Right atrium auricular region (tissue), 2 donors: ENCODE measurements around the gene BBS9. TPM values are rescaled to one million over a fixed set of nuclear protein-coding genes. Genes with fewer than 3 reads are reported as not detected.

Experiments
- DNase-seq: peaks from one replicate; pipeline ENCODE4 v3.0.0-alpha.2; 2019; ENCODE audit warnings: low spot score
- H3K27ac ChIP-seq, 2 donors: fragments of 200-600 bp; sonication (generic); 1 replicate in 1 of 2; 2 replicates in 1 of 2; pipeline ENCODE4 v1.5.1; 2016 to 2019
- H3K27me3 ChIP-seq, 2 donors: fragments of 200-600 bp; sonication (generic); one replicate each; pipeline versions ENCODE4 v1.5.1 to v1.6.0; 2017 to 2019
- H3K36me3 ChIP-seq: fragments of 200-600 bp; sonication (generic); one replicate; pipeline ENCODE4 v1.5.1; 2016
- H3K4me1 ChIP-seq, 2 donors: fragments of 200-600 bp; sonication (generic); one replicate each; pipeline versions ENCODE4 v1.5.1 to v1.6.0; 2017 to 2019
- H3K4me3 ChIP-seq, 2 donors: fragments of 200-600 bp; sonication (generic); 1 replicate in 1 of 2; 2 replicates in 1 of 2; pipeline ENCODE4 v1.5.1; 2017 to 2019; ENCODE audit warnings: mild to moderate bottlenecking in 1 of 2, moderate library complexity in 1 of 2
- H3K9me3 ChIP-seq, 2 donors: fragments of 200-600 bp; sonication (generic); one replicate each; pipeline ENCODE4 v1.5.1; 2019
- total RNA-seq, 2 donors: library from RNA; depleted of rRNA; stranded (reverse); fragments of >200 nt; gene quantifications; one replicate each; pipeline ENCODE4 v1.1.0, GENCODE V29; 2016
- TF ChIP-seq, protein P1 (sequence below), 2 donors: fragments of 200-600 bp; sonication (generic); IDR thresholded peaks; one replicate each; pipeline ENCODE4 v1.5.1; 2019; ENCODE audit warnings: antibody characterized with exemption in 2 of 2

BBS9 gene
- total RNA-seq, 2 donors from 2014 or later: 13.3 to 13.8 TPM

GRCh38 chr7:33578881-33579672 lies 449.7 kb downstream of the BBS9 start:
- no peaks in the 10 kb centered on the region for H3K4me1 ChIP-seq
- H3K27ac ChIP-seq: no peak overlapping the region
- no peaks in the 10 kb centered on the region for H3K9me3 ChIP-seq
- H3K4me3 ChIP-seq: no peak overlapping the region
- TF ChIP-seq, protein P1, sequence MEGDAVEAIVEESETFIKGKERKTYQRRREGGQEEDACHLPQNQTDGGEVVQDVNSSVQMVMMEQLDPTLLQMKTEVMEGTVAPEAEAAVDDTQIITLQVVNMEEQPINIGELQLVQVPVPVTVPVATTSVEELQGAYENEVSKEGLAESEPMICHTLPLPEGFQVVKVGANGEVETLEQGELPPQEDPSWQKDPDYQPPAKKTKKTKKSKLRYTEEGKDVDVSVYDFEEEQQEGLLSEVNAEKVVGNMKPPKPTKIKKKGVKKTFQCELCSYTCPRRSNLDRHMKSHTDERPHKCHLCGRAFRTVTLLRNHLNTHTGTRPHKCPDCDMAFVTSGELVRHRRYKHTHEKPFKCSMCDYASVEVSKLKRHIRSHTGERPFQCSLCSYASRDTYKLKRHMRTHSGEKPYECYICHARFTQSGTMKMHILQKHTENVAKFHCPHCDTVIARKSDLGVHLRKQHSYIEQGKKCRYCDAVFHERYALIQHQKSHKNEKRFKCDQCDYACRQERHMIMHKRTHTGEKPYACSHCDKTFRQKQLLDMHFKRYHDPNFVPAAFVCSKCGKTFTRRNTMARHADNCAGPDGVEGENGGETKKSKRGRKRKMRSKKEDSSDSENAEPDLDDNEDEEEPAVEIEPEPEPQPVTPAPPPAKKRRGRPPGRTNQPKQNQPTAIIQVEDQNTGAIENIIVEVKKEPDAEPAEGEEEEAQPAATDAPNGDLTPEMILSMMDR (IDR thresholded peaks at IDR 0.05): no peak
- no peak for DNase-seq
- H3K36me3 ChIP-seq: no peaks in the 10 kb centered on the region
- H3K27me3 ChIP-seq: no peaks in the 10 kb centered on the region

GRCh38 chr7:33579673-33579960 lies 450.3 kb downstream of the BBS9 start:
- Histone ChIP-seq H3K36me3 (no peaks in the 10 kb centered on the region), H3K9me3 (no peaks in the 10 kb centered on the region), H3K27me3 (no peaks in the 10 kb centered on the region), H3K4me1 (no peaks in the 10 kb centered on the region), H3K27ac (no peak overlapping the region), H3K4me3 (no peak overlapping the region)
- TF ChIP-seq, protein P1 (IDR thresholded peaks at IDR 0.05): no peak
- DNase-seq: no peak

DNA sequence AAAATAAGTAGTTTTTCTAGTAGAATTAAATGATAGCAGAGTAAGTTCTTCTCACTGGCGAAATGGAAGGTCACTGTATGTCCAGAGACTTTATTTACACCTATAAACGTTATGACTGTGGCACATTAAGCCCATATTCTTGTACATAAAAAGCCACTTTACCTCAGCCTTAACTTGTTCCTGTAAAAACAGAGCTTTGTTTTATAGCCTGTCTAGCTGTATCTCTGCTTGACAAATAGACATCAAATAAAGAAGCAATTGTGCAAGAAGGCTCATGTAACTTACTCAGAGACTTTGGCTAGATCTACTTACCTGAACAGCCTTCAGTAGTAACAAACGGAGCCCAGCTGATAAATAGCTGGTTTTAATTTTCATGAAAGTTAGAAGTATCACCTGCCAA lies 451.9 kb downstream of the BBS9 start:
- H3K9me3 ChIP-seq: no peaks in the 10 kb centered on the region
- no peaks in the 10 kb centered on the region for H3K4me1 ChIP-seq
- DNase-seq: no peak
- no peaks in the 10 kb centered on the region for H3K36me3 ChIP-seq
- H3K4me3 ChIP-seq: no peak overlapping the region
- no peaks in the 10 kb centered on the region for H3K27me3 ChIP-seq
- TF ChIP-seq, protein P1 (IDR thresholded peaks at IDR 0.05): no peak
- H3K27ac ChIP-seq: no peak overlapping the region

- H3K9me3 ChIP-seq: no peaks in the 10 kb centered on the region
- no peaks in the 10 kb centered on the region for H3K27me3 ChIP-seq
- TF ChIP-seq, protein P1 (IDR thresholded peaks at IDR 0.05): no peak
- no peaks in the 10 kb centered on the region for H3K4me1 ChIP-seq
- H3K4me3 ChIP-seq: no peak overlapping the region
- H3K27ac ChIP-seq: no peak overlapping the region
- no peaks in the 10 kb centered on the region for H3K36me3 ChIP-seq
- no peak for DNase-seq
Measured at GRCh38 chr7:33582104-33582503, 452.7 kb downstream of the BBS9 start.

DNA sequence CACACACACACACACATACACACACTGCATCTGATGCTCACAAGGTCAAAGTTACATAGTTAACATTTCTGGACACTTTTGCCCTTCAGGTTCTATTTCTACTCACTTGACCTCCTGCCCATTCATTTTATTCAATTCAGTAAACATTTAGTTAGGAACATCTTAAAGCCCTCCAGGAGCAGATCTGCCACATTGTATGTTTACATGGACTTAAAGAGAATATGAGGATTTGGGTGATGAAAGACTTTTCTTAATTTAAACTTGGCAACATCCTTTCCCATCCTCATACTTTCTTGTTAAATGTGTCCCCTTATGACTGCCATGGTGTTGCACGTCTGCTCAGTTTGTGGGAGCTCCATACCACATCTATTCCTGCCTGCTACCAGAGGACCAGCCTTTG lies 453.2 kb downstream of the BBS9 start:
- TF ChIP-seq, protein P1 (IDR thresholded peaks at IDR 0.05): no peak
- Histone ChIP-seq H3K4me3 (no peak overlapping the region), H3K4me1 (no peaks in the 10 kb centered on the region), H3K9me3 (no peaks in the 10 kb centered on the region), H3K27me3 (no peaks in the 10 kb centered on the region), H3K27ac (no peak overlapping the region), H3K36me3 (no peaks in the 10 kb centered on the region)
- DNase-seq: no peak

DNA sequence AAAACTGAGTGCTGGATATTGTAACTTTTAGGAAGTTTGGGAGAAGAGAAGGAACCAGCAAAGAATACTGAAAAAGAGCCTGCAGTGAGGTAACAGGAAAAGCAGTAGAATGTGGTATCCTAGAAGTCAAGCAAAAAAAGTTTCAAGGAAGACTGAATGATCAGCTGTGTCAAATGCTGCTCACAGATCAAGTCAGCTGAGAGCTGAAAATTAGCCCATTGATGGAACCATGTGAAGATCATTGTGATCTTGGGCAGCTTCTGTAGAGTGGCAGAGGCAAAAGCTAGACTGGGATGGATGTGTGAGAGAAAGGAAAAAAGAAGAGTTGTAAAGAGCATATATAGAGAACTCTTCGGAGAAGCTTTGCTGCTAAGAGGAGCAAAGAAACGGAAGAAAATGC lies 460.5 kb downstream of the BBS9 start:
- no peak overlapping the region for H3K4me3 ChIP-seq
- no peaks in the 10 kb centered on the region for H3K36me3 ChIP-seq
- no peak overlapping the region for H3K27ac ChIP-seq
- H3K9me3 ChIP-seq: no peaks in the 10 kb centered on the region
- no peak for DNase-seq
- H3K27me3 ChIP-seq: no peaks in the 10 kb centered on the region
- TF ChIP-seq, protein P1 (IDR thresholded peaks at IDR 0.05): no peak
- H3K4me1 ChIP-seq: no peaks in the 10 kb centered on the region
